Endothelial cell of umbilical vein (primary cell): ENCODE measurements around the gene ASPHD1. TPM values are rescaled to one million over a fixed set of nuclear protein-coding genes. Genes with fewer than 3 reads are reported as not detected.

ENCODE experiments used
- BruUV-seq: library from RNA; stranded (reverse); fragments of 400-500 nt; replicated peaks from 2 replicates; lab custom pipeline; 2021; lab: Mats Ljungman, UMichigan
- CTCF ChIA-PET: fragments of 300-600, 350-600 bp; sonication (Branson Sonifier 250); formaldehyde crosslinking; loops from one replicate; lab custom pipeline; 2021; ENCODE audit warnings: antibody characterized with exemption, inconsistent platforms; lab: Charles Lee
- POLR2A ChIA-PET: fragments of 300-600, 350-600 bp; sonication (Branson Sonifier 250); formaldehyde crosslinking; loops from one replicate; lab custom pipeline; 2021; ENCODE audit warnings: antibody characterized with exemption, inconsistent platforms; lab: Charles Lee
- DNase-seq: peaks from one replicate; pipeline ENCODE4 v3.0.0-alpha.2; 2011; ENCODE audit warnings: low read depth, low spot score
- FAIRE-seq: peaks from 2 replicates; lab custom pipeline; 2011; peaks lifted over from hg19 to GRCh38; lab: Jason Lieb, UNC
- H2AFZ ChIP-seq: 2 replicates; pipeline ENCODE4 v1.6.0; 2012; ENCODE audit warnings: low read depth, low read length, control low read depth, inconsistent platforms
- H3K27ac ChIP-seq: 2 replicates; pipeline ENCODE4 v1.5.1; 2011; ENCODE audit warnings: low read depth, mild to moderate bottlenecking, control low read depth, low read length, moderate library complexity; ENCODE audit not compliant: insufficient read depth
- H3K27me3 ChIP-seq, 2 experiments: 2 replicates each; pipeline versions ENCODE4 v1.6.0 to v1.6.1; 2011; ENCODE audit warnings: low read length in 2 of 2, mixed read lengths in 1 of 2; ENCODE audit not compliant: control insufficient read depth in 2 of 2, insufficient read depth in 2 of 2
- H3K36me3 ChIP-seq, 2 experiments: 2 replicates in 1 of 2; 3 replicates in 1 of 2; pipeline ENCODE4 v1.5.1; 2011; ENCODE audit warnings: low read length in 2 of 2, mild to moderate bottlenecking in 1 of 2, moderate library complexity in 1 of 2; ENCODE audit not compliant: control insufficient read depth in 2 of 2, insufficient read depth in 2 of 2; ENCODE audit errors: extremely low read depth in 1 of 2
- H3K4me1 ChIP-seq: 3 replicates; pipeline ENCODE4 v1.5.1; 2011; ENCODE audit warnings: mild to moderate bottlenecking, low read length; ENCODE audit not compliant: control insufficient read depth, insufficient read depth; ENCODE audit errors: extremely low read depth
- H3K4me2 ChIP-seq: 2 replicates; pipeline ENCODE4 v1.6.1; 2011; ENCODE audit warnings: low read length, control low read depth, mixed read lengths; ENCODE audit not compliant: insufficient read depth
- H3K4me3 ChIP-seq, 3 experiments: fragments of 200-600 bp in 1 of 3; sonication (generic), shearing (Covaris generic) in 1 of 3; replicated peaks in 1 of 3; 2 replicates each; pipeline ENCODE4 v1.5.1; 2011 to 2016; ENCODE audit warnings: control low read depth in 3 of 3, low read length in 3 of 3, mild to moderate bottlenecking in 2 of 3, inconsistent platforms in 1 of 3, low read depth in 1 of 3, moderate library complexity in 1 of 3; ENCODE audit not compliant: insufficient read depth in 1 of 3
- H3K79me2 ChIP-seq: 2 replicates; pipeline ENCODE4 v1.6.0; 2012; ENCODE audit warnings: low read length, inconsistent platforms; ENCODE audit not compliant: control insufficient read depth, insufficient read depth
- H3K9ac ChIP-seq: replicated peaks from 2 replicates; pipeline ENCODE3; 2011; ENCODE audit warnings: low read length, control low read depth; ENCODE audit not compliant: insufficient read depth; ENCODE audit errors: extremely low read depth
- H3K9me1 ChIP-seq: replicated peaks from 3 replicates; pipeline ENCODE4 v1.6.0; 2011; ENCODE audit warnings: mild to moderate bottlenecking, low read length; ENCODE audit not compliant: control insufficient read depth, insufficient read depth; ENCODE audit errors: extremely low read depth
- H3K9me3 ChIP-seq: replicated peaks from 2 replicates; pipeline ENCODE4 v1.5.1; 2012; ENCODE audit warnings: low read length, inconsistent platforms; ENCODE audit not compliant: control insufficient read depth, insufficient read depth
- H4K20me1 ChIP-seq: replicated peaks from 2 replicates; pipeline ENCODE3; 2011; ENCODE audit warnings: mild to moderate bottlenecking, low read length; ENCODE audit not compliant: control insufficient read depth, insufficient read depth; ENCODE audit errors: extremely low read depth
- EZH2 ChIP-seq: IDR thresholded peaks from 2 replicates; pipeline ENCODE4 v1.6.1; 2012; ENCODE audit warnings: borderline replicate concordance, low read depth, mild to moderate bottlenecking, moderate library complexity, low read length, inconsistent platforms; ENCODE audit not compliant: severe bottlenecking
- FOS ChIP-seq: IDR thresholded peaks from 2 replicates; pipeline ENCODE4 v1.6.1; 2011; ENCODE audit warnings: mild to moderate bottlenecking, low read length, moderate library complexity, borderline replicate concordance; ENCODE audit not compliant: insufficient read depth
- GATA2 ChIP-seq: IDR thresholded peaks from 2 replicates; pipeline ENCODE4 v1.7.0; 2011; ENCODE audit warnings: low read depth, mild to moderate bottlenecking, moderate library complexity, mixed read lengths, low read length; ENCODE audit not compliant: insufficient read length, insufficient read depth
- JUN ChIP-seq: IDR thresholded peaks from 2 replicates; pipeline ENCODE4 v1.6.1; 2011; ENCODE audit warnings: borderline replicate concordance, low read depth; ENCODE audit not compliant: insufficient read length, insufficient read depth
- MYC ChIP-seq: IDR thresholded peaks from one replicate; pipeline ENCODE4 v1.6.1; 2011; ENCODE audit warnings: mild to moderate bottlenecking, low read depth, low read length
- POLR2A ChIP-seq: IDR thresholded peaks from 2 replicates; pipeline ENCODE4 v1.6.1; 2012; ENCODE audit warnings: low read depth, mild to moderate bottlenecking, control low read depth, low read length
- POLR2AphosphoS5 ChIP-seq: IDR thresholded peaks from 2 replicates; pipeline ENCODE4 v1.6.1; 2012; ENCODE audit warnings: low read depth, mild to moderate bottlenecking, control low read depth, low read length, moderate library complexity; ENCODE audit not compliant: insufficient read depth
- dilution Hi-C: fragments of 300-500 bp; cut with MboI; formaldehyde crosslinking; loops from one replicate; pipeline ENCODE4 v1.15.0; 2019; ENCODE audit warnings: low sequenced_read_pairs; ENCODE audit not compliant: extremely low pct_ligation_motif_present
- intact Hi-C: fragments of 100-400 bp; cut with micrococcal nuclease; formaldehyde crosslinking; loops from one replicate; pipeline ENCODE4 v1.10.0; 2022
- polyA plus RNA-seq, 4 experiments: library from polyadenylated mRNA; depleted of rRNA in 3 of 4; stranded (reverse) in 3 of 4; unstranded in 1 of 4; fragments of >200 nt; gene quantifications; 2 replicates each; pipeline versions ENCODE4 v1.2.1 to v1.2.3, GENCODE V29; 2011 to 2012; ENCODE audit warnings: missing spikeins in 1 of 4
- total RNA-seq: library from RNA; stranded (reverse); gene quantifications from 2 replicates; pipeline ENCODE4 v1.2.3, GENCODE V29; 2021
- TF ChIP-seq, protein P1 (sequence below), 2 donors: IDR thresholded peaks; 1 replicate in 1 of 2; 2 replicates in 1 of 2; pipeline ENCODE4 v1.5.1; 2011; ENCODE audit warnings: low read length in 2 of 2, mild to moderate bottlenecking in 2 of 2, moderate library complexity in 2 of 2, control low read depth in 1 of 2, inconsistent platforms in 1 of 2, low read depth in 1 of 2; ENCODE audit not compliant: insufficient read depth in 1 of 2; ENCODE audit errors: extremely low read depth in 1 of 2
- TF ChIP-seq, protein P2 (sequence below): IDR thresholded peaks from 2 replicates; pipeline ENCODE4 v1.6.1; 2011; ENCODE audit not compliant: insufficient read depth, insufficient read length

Gene ASPHD1
- total and polyA plus RNA-seq, 2 donors (not counting 3 experiments of a cell fraction or from before 2014, with no cell fraction given): 0.90 to 1.2 TPM

DNA sequence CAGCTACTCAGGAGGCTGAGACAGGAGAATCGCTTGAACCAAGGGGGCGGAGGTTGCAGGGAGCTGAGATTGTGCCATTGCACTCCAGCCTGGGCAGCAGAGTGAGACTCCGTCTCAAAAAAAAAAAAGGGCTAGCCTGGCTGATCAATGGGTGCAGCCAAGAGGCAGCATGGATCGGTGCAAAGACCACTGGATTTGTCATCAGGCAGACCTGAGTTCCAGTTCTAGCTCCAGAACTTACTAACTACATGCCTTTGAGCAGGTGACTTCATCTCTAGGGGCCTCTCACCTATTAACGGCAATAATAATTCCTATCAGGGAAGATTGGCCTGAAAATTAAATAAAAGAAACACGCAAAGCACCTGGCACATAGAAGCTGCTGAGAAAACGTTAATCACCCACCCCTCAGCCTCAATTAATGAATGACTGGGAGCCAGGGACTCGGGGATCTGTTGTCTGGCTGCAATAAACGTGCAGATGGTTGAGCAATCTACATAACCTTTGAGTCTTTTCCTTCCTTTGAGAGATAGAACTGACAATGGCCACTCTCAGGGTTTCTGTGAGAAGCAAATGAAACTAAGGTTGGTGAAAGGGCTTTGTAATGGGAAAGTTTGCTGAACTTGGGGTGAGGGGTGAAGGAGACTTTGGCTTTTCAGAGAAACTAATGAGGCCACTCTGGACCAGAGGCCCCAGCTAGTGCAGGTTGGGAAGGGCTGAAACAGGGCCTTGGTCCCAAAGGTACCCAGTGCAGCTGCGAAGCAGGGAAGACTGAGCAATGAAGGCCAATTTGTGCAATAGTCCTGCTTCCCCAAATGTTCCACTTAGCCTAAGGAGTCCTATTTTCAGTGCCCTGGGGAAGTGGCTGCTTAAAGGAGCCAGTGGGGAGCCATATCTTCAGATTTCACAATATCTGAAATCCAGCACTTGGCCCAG is 8.5 kb upstream of the ASPHD1 start:
- Histone ChIP-seq H3K9me3 (no peaks in the 10 kb centered on the region), H4K20me1 (no peaks in the 10 kb centered on the region), H3K9me1 (no peaks in the 10 kb centered on the region), H3K4me1 (no peaks in the 10 kb centered on the region), H3K36me3 (no peaks in the 10 kb centered on the region), H3K4me3 (no peak overlapping the region), H2AFZ (no peak overlapping the region), H3K27ac (no peak overlapping the region), H3K4me2 (no peak overlapping the region), H3K79me2 (no peaks in the 10 kb centered on the region), H3K9ac (no peak overlapping the region), H3K27me3 (no peaks in the 10 kb centered on the region)
- FAIRE-seq (no peak), DNase-seq (no peak)
- no TSS peak for BruUV-seq
- dilution Hi-C loops: no loop called here
- ChIA-PET POLR2A (interaction anchor here (0.5 kb wide), 1 partner anchor 142 kb away, joined by 5 read pairs; no protein-coding TSS in a partner anchor), CTCF (interaction anchor here (1.9 kb wide), 1 partner anchor 44 kb away, joined by 4 read pairs; no protein-coding TSS in a partner anchor)
- intact Hi-C loops: no loop called here
- no peak for TF ChIP-seq JUN
- no peak for TF ChIP-seq EZH2
- TF ChIP-seq MYC: no peak
- TF ChIP-seq FOS: no peak
- no peak for TF ChIP-seq POLR2A
- TF ChIP-seq, protein P1, sequence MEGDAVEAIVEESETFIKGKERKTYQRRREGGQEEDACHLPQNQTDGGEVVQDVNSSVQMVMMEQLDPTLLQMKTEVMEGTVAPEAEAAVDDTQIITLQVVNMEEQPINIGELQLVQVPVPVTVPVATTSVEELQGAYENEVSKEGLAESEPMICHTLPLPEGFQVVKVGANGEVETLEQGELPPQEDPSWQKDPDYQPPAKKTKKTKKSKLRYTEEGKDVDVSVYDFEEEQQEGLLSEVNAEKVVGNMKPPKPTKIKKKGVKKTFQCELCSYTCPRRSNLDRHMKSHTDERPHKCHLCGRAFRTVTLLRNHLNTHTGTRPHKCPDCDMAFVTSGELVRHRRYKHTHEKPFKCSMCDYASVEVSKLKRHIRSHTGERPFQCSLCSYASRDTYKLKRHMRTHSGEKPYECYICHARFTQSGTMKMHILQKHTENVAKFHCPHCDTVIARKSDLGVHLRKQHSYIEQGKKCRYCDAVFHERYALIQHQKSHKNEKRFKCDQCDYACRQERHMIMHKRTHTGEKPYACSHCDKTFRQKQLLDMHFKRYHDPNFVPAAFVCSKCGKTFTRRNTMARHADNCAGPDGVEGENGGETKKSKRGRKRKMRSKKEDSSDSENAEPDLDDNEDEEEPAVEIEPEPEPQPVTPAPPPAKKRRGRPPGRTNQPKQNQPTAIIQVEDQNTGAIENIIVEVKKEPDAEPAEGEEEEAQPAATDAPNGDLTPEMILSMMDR (IDR thresholded peaks at IDR 0.05; ENCODE audit: extremely low read depth in 1 of 2, insufficient read depth in 1 of 2, low read depth in 1 of 2, low read length in 2 of 2): no peak
- TF ChIP-seq GATA2: no peak
- TF ChIP-seq, protein P2, sequence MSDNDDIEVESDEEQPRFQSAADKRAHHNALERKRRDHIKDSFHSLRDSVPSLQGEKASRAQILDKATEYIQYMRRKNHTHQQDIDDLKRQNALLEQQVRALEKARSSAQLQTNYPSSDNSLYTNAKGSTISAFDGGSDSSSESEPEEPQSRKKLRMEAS: no peak
- no peak for TF ChIP-seq POLR2AphosphoS5
